Nucleus accumbens (tissue), 56 donors: ENCODE results near the gene DYRK1A.
A peak's percentile ranks its signal among the peaks of the same experiment; 100 is the strongest.
"Not testable (repeated sequence)": the region's sequence is repeated elsewhere in the genome, so short reads cannot be mapped to it uniquely, and the experiment has no call there.

Experiments used
- DNase-seq, 56 donors: peaks; one replicate each; lab custom pipeline; 2025; lab: John Stamatoyannopoulos, UW

The DYRK1A gene

DNA sequence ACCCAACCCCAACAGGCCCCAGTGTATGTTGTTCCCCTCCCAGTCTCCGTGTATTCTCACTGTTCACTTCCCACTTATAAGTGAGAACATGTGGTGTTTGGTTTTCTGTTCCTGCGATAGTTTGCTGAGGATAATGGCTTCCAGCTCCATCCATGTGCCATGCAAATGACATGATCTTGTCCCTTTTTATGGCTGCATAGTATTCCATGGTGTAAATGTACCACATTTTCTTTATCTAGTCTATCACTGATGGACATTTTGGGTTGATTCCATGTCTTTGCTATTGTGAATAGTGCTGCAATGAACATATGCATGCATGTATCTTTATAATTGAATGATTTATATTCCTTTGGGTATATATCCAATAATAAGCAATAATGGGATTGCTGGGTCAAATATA lies 174.6 kb downstream of the DYRK1A start:
- not testable (repeated sequence) for DNase-seq

DNA sequence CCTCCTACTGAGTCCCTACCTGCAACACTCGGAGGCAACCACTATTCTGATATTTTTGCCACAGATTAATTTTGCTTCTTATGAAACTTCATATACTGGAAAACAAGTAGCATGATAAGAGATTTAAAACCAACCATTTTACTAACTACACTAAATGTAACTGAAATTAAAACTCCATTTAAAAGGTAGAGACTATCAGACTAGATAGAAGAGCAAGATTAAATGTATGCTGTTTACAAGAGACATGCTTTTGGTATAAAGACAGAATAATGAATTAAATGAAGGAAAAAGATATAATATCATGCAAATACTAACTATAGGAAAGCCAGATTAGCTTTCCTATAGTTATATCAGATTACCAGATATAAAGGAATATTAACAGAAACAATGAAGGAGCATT lies 175.9 kb downstream of the DYRK1A start:
- DNase-seq, result no peak

DNA sequence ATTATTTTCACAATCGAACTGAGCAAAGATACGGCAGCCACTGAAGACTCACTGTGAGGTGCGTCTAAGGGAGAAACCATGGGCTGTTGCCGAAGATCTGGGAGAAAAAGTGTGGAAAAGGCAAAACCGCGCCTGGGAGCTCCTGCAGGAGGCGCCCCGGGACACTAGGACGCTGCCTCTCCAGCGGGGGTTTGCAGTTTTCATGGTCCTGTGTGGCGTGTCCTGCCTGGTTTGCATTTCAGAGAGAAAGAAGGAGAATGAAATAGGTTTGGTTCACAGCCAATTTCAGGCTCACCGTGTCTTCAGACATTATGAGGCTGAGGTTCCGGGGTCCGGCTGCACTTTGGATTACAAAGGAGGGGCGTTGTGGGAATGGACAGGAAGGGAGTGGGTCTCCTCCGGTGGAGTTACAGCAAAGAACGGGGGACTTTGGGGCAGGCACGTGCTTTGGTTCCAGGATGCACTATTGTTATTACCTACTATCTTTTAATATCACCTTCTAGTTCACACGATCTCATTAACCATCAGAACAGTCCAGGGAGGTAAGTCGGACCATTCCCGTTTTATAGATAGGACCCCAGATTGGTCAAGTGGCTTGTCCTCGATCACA lies 179.8 kb downstream of the DYRK1A start:
- no peak for DNase-seq

DNA sequence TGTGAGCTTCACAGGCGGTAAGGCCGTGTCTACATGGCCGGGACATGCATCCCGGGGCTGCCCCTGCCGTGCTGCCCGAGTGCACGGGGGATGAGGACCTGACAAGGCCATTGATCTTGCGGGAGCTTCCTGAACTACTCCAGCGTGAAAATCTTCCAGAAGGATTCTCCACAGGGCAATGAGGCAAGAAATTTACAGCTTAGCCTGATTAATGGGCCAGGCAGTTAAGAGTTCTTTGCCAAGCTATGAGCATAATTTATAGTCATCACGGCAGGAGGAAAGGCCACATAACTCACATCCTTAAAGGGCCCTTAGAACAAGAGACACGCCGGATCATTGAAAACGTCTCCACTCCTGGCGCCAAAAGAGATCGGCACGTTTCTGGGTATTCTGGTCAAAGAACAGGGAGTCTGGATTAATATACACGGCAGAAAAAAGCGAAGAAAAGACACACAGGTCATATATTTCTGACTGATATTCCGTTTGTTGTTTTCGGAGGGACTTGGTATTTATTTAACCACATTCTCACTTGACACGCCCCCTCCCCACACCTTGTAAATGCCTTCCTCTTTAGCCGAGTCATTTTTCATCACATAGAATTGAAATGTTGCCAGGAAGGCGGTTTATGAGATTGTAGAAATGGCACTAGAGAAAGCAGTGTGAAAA lies 180.5 kb downstream of the DYRK1A start:
- no peak for DNase-seq

DNA sequence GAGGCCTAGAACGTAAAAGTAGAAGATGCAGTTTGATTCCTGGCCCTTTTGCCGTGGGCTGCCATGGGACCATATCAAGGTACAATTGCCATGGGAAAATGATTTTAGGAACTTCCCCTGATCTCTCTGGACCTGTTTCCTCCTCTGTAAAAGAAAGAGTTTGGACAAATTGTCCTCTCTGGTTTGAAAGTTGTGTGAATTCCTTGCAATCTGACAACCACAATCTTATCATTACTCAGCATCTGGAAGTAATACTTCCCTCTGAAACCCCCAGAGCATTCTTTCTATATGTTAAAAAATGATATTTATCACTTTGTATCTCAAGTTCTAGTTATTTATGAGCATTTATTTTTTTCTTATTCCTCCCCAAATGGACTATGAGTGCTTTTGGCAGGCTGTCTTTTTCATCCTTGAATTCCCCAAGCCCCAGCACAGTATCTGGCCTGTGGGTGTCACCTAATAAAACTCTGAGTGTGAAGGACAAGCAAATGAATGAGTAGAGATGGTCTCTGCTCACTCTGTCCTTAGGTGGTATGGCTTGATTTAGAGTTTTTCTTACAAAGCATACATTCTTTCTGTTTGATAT lies 181.1 kb downstream of the DYRK1A start:
- DNase-seq, result no peak

DNA sequence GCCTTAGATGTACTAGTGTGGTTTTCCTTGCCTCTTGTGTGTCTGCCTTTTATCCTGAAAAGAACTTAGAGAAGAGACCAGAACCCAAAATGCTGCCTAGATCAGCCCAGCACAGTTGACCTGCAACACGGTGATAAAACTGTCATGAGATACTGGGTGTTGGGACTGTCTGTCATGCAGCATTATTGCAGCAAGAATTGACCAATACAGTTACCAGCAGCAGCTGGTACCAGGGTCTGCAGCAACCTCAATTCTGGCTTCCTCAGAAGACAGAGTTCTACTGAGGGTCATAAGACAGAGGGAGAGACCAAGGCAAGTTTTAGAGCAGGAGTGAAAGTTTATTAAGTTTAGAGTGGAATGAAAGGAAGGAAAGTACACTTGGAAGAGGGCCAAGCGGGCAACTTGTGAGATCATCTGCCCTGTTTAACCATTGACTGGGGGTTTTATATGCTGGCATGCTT lies 182.0 kb downstream of the DYRK1A start:
- no peak for DNase-seq

DNA sequence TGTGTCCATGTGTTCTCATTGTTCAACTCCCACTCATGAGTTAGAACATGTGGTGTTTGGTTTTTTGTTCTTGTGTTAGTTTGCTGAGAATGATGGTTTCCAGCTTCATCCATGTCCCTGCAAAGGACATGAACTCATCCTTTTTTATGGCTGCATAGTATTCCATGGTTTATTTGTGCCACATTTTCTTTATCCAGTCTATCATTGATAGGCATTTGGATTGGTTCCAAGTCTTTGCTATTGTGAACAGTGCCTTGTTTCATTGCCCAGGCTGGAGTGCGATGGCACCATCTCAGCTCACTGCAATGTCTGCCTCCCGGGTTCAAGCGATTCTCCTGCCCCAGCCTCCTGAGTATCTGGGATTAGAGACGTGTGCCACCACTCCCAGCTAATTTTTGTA lies 183.2 kb downstream of the DYRK1A start:
- not testable (repeated sequence) for DNase-seq

DNA sequence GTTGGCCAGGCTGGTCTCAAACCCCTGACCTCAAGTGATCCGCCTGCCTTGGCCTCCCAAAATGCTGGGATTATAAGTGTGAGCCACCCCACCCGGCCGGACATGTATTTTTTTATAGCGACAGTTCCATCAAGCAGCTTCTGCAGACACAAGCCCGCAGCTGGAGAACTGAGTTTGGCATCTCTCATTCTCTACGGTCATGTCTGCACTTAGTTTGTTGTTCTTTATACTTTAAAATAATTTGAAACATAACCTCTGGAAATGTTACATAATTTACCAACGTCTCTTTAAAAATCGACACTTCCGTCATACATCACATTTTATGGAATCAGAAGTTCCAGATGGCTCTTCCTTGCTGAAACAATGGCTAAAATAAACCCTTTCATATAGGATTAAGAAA lies 183.6 kb downstream of the DYRK1A start:
- DNase-seq, result no peak

DNA sequence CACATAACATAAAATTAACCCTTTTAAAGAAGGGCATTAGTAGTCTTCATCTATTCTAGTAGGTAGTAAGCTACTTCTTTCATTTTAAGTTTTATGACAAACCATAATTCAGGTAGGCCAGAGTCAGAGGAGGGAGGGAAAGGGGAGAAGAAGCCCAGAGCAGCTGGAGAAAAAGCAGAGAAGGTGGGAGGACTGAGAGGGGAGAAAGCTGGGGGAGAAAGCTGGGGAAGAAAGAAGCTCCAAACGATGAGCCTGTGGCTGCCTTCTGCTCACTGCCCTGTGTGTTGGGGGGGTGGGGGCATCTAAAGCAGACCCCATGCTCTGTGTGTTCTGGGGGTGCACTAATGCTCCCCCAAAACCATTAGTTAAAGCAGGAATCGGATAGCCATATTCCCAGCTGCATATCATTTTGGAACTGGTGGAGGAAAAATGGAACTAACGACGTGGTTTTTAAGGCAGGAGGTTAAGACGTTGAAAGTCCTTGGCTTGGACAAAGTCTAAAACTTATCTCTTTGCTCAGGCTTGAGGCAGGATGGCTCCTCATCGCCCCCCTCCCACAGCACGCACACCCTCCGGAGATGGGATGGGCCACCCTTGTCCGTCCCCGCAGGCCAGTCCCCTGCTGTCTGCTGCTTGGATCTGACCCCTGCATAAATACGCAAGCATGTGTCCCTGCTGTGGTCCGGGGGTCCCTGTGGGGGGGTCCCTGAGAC lies 184.2 kb downstream of the DYRK1A start:
- no peak for DNase-seq

DNA sequence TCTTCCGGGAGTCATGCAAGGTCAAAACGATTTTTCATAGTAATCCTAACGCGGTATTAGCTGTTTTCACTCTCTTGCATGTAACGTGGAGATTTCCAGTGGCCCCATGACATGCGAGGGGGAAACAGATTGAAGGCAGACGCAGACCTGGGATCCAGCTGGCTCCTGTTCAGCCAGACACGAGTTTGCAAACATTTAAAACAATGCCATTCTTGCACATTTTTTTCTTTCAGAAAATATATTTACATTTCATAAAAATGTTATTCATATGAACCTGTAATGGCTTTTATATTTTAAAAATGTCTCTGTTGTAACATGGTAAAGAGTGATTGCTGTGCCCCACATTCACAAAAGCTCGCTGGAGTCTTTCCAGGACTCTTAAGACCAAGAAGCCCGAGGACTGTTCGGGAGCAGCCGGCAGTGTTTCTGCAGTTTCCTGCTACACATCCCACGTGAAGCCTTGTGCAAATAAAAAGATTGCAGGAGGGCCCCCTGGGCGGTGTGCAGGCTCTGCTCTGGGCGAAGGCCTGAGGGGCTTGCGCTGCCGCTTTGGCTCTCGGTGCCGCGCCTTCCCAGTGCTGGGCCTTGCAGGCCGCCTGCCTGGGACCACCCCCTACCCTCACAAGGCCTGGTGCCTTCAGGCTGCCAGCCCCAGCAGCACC lies 184.9 kb downstream of the DYRK1A start:
- DNase-seq, result peak in 1 of 56 donors; percentile 3

DNA sequence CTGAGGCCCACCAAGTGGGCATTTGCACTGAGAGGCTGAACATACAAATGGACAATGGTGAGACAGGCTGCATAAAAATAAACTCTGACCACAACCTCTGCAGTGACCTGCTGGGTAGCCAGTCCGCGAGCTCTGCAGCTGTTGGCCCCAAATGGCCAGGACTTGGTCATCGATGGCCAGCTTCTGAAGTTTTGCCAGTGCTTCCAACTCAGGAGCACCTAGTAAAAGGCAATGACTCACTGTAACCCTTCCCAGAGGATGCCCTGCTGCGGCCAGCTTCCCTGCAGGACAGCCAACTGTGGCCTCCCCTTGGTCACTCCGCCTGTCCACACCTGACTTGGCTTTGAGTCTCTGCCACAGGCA lies 185.4 kb downstream of the DYRK1A start:
- DNase-seq, result peak in 1 of 56 donors; percentile 11

DNA sequence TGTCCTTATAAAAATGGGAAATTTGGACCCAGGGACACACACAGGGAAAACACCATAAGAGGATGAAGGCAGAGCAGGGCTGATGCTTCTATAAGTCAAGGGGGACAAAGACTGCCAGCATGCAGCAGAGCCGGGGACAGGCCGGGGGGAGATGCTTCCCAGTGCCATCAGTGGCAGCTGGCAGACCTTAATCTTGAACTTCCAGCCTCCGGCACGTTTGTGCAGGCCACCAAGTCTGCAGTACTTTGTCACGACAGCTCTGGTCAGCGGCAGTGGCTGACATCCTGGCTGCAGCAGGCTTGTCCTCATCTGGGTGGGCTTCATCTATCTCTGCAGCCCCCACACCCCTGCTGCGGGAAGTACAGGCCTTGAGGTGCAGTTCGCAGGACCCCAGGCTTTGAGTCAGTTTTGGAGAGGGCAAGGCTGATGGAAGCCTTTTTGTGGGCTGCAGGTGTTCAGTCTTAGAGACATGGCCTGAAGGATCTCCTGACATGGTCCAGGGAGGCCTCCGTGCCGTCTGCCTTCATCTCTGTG lies 186.0 kb downstream of the DYRK1A start:
- no peak for DNase-seq

DNA sequence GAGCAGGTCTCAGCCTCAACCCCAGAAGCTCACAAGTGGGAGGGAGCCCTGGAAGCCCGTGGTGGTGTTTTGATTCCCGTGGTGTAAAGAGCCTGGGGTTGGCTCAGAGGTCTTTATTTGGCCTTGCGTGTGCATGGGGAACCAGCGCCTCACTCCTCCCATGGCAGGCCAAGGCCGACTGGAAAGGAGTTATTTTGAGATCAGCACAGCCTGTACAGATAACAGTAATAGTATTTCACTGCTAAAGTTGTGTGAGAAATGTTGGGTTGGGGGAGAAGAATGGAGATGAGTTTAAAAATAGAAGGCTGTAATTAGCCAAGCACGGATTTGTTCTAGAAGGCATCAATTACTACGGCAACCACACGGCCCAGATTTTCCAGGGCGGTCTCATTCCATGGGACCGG lies 186.5 kb downstream of the DYRK1A start:
- DNase-seq, result peak in 2 of 56 donors; percentile 14 to 20

DNA sequence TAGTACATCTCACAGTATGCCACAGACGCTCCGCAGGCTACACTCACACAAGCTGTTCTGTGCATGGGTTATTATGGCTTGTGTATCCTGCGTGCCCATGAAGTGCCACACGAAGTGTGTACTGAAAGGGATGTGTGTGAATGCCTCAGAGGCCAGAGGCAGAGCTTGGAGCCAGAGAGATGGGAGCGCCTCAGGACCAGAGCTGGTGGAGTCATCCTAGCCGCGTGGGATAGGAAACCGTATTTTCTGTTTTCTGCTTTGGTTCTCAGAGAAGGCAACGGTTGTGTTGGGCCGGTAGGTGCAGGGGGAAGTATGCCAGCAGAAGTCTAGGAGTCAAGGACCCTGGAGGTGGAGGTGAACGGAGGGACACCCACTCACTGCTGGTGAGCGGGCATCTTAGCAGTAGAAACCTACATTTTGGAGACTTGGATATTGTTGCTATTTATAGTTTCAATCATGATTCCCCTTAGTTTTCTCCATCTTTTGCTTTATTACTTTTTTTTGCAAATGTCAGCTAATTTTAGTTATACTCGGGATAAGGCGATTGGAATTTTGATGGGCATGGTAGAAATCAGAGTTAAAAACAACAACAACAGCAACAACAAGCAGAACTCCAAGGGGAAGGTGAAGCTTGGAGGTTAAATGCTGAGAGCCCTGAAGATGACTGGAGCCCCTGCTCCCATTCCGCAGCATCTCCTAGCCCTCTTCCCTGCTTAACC lies 188.2 kb downstream of the DYRK1A start:
- DNase-seq, result no peak

DNA sequence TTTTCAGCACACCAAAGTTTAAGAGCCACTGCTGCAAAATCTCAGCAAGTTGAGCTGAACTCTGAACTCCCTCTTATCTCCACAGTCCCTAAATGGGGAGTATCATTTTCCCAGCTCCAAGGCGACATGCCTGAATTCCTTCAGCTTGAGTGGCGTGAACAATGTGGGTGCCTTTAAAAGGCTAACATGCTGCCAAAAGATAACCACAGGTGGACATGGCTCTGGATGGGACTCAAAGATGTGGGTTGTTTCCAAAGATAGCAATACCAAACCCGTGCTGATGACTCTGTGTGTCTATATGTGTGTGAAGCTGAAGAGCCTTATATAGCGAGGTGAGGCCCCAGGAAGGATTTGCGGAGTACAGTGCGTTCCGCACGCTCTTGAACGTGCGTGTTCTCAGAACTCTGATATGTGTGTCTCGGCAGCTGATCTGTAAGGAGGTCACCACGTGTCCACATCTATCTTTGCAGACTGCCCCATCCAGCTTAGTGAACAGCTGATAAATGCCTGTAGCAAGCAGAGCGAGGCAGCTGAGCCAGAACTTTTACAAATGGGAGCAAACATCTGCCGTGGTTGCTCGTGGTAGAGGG lies 189.2 kb downstream of the DYRK1A start:
- DNase-seq, result no peak

DNA sequence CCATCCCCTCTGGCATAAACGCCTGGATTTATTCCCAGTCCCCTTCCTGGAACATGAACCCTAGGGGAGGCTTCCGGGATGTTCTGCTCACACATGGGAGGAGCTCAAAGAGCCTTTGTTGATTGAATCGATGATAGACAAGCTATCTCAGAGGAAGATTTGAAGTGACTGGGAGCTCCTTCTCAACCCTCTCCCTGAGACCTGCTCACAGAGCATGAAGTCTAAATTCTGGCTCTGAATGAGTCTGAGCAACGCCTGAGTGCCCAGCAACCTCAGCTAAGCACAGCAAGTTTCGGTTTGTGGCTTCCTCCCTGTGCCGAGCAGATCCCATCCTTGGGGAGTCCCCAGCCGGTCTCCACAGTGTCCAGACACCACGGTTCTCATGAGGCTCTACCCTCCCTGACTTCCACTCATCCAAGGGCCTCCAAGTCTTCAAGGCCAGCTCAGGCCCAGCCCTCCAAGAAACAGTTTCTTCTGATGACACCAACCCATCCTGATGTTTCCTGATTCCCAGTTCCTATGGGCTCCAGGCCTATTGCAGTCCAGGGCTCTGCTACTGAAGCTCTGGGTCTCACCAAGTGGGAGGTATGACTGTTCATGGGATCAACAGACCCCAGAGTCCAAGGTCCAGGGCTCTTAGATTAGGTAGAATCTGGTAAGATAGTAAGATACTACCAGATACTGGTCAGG lies 190.8 kb downstream of the DYRK1A start:
- no peak for DNase-seq

DNA sequence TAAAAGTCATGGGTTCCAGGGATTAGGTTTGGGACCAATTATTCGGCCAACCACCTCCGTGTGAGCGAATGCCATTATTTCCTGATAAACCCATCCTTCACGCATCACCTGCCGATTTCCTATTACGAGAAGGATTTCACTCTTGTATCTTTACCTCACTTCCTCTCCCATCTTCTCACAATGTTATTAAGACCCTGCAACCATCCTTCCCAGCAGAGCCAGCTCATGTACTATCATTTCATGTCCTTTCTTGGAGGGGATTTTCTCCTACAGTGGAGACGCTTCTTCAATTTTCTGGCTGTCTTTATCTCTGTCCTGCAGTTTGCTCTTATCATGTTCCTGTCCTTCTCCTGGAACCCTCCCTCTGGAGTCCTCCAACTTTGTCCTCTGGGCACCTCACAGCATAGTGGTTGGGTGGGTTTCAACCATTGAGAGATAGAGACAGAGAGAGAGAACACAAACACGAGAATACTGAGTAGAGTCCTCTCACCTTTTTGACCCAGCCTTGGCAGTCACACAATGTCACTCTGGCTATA lies 192.2 kb downstream of the DYRK1A start:
- DNase-seq, result no peak

DNA sequence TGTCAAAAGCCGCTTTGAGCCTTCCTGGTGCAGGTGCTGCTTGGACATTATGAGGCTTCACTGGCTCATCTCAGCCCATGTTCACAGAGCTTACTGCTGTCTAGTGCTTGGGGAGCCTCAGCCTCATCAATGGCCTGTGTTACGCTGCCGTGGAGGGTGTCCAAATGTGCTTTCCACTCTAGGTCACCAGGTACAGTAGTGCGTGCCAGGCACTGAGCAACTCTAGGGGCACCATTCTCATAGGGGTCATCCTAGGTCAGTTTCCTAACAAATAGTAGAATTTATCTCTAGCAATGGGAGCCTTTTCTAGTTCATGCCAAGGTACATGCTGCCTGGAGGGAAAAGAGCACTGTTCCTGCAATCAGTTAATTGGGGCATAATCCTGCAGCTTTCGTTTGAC lies 193.8 kb downstream of the DYRK1A start:
- DNase-seq, result no peak

DNA sequence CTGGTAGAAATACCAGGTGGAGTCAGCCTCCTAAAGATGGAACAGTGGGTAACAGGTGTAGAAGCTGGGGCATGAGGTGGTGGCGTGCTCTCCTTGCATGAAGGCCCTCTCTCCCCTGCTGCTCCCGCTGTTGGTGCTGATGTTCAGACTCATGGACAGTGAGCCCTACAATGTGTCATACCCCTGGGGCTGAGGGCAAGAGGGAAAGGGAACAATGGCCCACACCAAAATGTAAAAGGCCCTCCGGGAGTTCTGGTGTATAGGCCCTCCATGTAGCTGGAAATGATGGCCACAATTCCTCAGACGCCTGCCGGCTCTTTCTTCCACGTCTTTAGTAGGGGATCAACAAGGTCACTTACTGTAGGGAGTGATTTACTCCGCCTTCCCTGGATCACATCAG lies 194.9 kb downstream of the DYRK1A start:
- no peak for DNase-seq
